ENCODE data around the gene GPHB5.

DNA sequence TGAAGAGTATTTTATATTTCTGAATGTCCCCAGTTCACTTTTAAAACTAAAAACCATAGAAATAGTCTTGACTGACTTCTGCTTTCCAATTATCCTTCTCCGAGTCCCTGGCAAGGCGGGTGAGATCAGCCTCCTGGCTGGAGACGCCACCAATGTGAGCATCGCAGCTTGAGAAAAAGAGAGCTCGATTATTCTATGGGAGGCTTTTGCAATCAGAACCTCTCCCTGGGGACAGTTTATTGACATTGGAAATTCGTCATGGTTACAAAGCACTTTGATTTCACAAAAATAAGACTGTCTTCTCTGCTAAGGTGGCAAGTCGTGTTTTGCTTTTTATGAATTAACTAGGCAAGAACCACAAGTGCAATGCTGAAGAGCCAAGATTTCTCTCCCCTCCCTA is 23.6 kb upstream of the GPHB5 start:
- TF ChIP-seq, protein P1, sequence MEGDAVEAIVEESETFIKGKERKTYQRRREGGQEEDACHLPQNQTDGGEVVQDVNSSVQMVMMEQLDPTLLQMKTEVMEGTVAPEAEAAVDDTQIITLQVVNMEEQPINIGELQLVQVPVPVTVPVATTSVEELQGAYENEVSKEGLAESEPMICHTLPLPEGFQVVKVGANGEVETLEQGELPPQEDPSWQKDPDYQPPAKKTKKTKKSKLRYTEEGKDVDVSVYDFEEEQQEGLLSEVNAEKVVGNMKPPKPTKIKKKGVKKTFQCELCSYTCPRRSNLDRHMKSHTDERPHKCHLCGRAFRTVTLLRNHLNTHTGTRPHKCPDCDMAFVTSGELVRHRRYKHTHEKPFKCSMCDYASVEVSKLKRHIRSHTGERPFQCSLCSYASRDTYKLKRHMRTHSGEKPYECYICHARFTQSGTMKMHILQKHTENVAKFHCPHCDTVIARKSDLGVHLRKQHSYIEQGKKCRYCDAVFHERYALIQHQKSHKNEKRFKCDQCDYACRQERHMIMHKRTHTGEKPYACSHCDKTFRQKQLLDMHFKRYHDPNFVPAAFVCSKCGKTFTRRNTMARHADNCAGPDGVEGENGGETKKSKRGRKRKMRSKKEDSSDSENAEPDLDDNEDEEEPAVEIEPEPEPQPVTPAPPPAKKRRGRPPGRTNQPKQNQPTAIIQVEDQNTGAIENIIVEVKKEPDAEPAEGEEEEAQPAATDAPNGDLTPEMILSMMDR (IDR thresholded peaks at IDR 0.05; ENCODE audit: low read length) = no peak
- TF ChIP-seq EZH2phosphoT487 (IDR thresholded peaks at IDR 0.05; ENCODE audit: low read length) (no peak), EZH2 (optimal IDR thresholded peaks at IDR 0.05; ENCODE audit: low read depth, low read length) (no peak)
